ENCODE data around the gene ZNF205. TPM values are rescaled to one million over a fixed set of nuclear protein-coding genes. Genes with fewer than 3 reads are reported as not detected.

Gene ZNF205
- total and polyA plus RNA-seq, 9 of the 15 experiments (the other 6 are each of a cell fraction or from before 2014, with no cell fraction given), result 2.4 to 11.8 (median 5.1) TPM; not detected in 2

GRCh38 chr16:3137267-3137666 lies 24.9 kb downstream of the ZNF205 start:
- in situ Hi-C loops (cut with MboI) (no loop called here), intact Hi-C loops (cut with micrococcal nuclease) (no loop called here)
- Histone ChIP-seq H3K36me3 (ENCODE audit: control insufficient read depth, insufficient read depth, low read length) (peaks cover 24% of the 10 kb centered on the region; the same call in 1 of the 3 replicates), H3K9me1 (ENCODE audit: control insufficient read depth, insufficient read depth, low read length) (no peaks in the 10 kb centered on the region), H3K9ac (ENCODE audit: insufficient read depth in 1 of 2, low read depth in 2 of 2, low read length in 2 of 2) (peak overlapping the region in 1 of 2 experiments; percentile 68; a peak in 2 of 4 replicates), H3K4me1 (replicated peaks in 1 of 2; ENCODE audit: control insufficient read depth in 2 of 2, insufficient read depth in 2 of 2, low read length in 2 of 2) (peaks cover 3 to 36% of the 10 kb centered on the region in 2 experiments; a peak in 3 of 5 replicates), H2AFZ (ENCODE audit: low read depth, low read length) (no peak overlapping the region), H3K27me3 (ENCODE audit: control insufficient read depth in 2 of 2, insufficient read depth in 2 of 2, low read length in 2 of 2) (no peaks in the 10 kb centered on the region), H3K4me3 (no peak overlapping the region), H3K4me2 (ENCODE audit: insufficient read depth, low read length) (no peak overlapping the region), H3K79me2 (ENCODE audit: control insufficient read depth, insufficient read depth, low read length) (peaks cover 33% of the 10 kb centered on the region), H3K27ac (ENCODE audit: extremely low read depth, low read depth, low read length) (no peak overlapping the region), H3K9me3 (replicated peaks; ENCODE audit: control insufficient read depth, insufficient read depth, low read depth, low read length) (no peaks in the 10 kb centered on the region), H4K20me1 (replicated peaks; ENCODE audit: control insufficient read depth, insufficient read depth, low read length) (no peaks in the 10 kb centered on the region)
- BruUV-seq (replicated peaks), result no TSS peak
- TF ChIP-seq PCBP1 (IDR thresholded peaks at IDR 0.05; ENCODE audit: low read depth, low read length, poor library complexity, severe bottlenecking), result no peak
- TF ChIP-seq, protein P1, sequence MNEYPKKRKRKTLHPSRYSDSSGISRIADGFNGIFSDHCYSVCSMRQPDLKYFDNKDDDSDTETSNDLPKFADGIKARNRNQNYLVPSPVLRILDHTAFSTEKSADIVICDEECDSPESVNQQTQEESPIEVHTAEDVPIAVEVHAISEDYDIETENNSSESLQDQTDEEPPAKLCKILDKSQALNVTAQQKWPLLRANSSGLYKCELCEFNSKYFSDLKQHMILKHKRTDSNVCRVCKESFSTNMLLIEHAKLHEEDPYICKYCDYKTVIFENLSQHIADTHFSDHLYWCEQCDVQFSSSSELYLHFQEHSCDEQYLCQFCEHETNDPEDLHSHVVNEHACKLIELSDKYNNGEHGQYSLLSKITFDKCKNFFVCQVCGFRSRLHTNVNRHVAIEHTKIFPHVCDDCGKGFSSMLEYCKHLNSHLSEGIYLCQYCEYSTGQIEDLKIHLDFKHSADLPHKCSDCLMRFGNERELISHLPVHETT (CRISPR knock-in tag; conservative IDR thresholded peaks at IDR 0.05 in 1 of 2, IDR thresholded peaks at IDR 0.05 in 1 of 2), result no peak
- TF ChIP-seq FOS (IDR thresholded peaks at IDR 0.05; ENCODE audit: extremely low read depth, insufficient read length), result no peak
- TF ChIP-seq SRF (CRISPR knock-in tag; IDR thresholded peaks at IDR 0.05), result no peak
- no peak for TF ChIP-seq BRCA1 (IDR thresholded peaks at IDR 0.05)
- TF ChIP-seq BRCA1 (CRISPR knock-in tag; IDR thresholded peaks at IDR 0.05), result no peak
- no peak for TF ChIP-seq ZBTB17 (CRISPR knock-in tag; IDR thresholded peaks at IDR 0.05)
- no peak for TF ChIP-seq ZNF224 (CRISPR knock-in tag; IDR thresholded peaks at IDR 0.05)
- TF ChIP-seq ILK (tag; IDR thresholded peaks at IDR 0.05; ENCODE audit: borderline replicate concordance, low read depth), result no peak
- no peak for TF ChIP-seq NRF1 (conservative IDR thresholded peaks at IDR 0.05 in 1 of 2, IDR thresholded peaks at IDR 0.05 in 1 of 2)
- DNase-seq (ENCODE audit: extremely low read depth in 1 of 4, low spot score in 3 of 4), result no peak
- POLR2A ChIA-PET, result interaction anchor here (0.6 to 1.6 kb wide), 3 partner anchors 8 to 52 kb away, joined by 4 to 13 read pairs (median 5); no protein-coding TSS in a partner anchor
- 89% methylated on average over 13 of the region's 13 CpGs for WGBS (ENCODE audit: insufficient coverage, low coverage, missing lambda C conversion rate)
- ATAC-seq, result no peak
- FAIRE-seq, result no peak
- CTCF ChIA-PET (ENCODE audit: low intra/inter-chr PET ratio), result no interaction called here
